ENCODE results near the gene ZFR2. TPM values are rescaled to one million over a fixed set of nuclear protein-coding genes. Genes with fewer than 3 reads are reported as not detected.

ZFR2 gene
- total and polyA plus RNA-seq, 2 of the 8 experiments (the other 6 are each of a cell fraction or from before 2014, with no cell fraction given), result 14.5 to 28.4 TPM

DNA sequence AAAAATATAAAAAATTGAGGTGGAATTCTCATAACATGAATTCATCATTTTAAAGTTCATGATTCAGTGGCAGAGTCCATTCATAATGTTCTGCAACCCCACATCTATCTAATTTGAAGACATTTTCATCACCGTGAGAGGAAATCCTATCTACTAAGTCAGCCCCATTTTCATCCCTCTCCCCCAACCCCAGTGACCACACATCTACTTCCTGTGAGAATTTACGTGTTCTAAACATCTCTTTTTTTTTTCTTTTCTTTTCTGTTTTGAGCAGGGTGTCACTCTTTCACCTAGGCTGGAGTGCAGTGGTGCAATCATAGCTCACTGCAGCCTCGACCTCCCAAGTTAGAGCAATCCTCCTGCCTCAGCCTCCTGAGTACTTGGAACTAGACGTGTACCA is 29.1 kb upstream of the ZFR2 start:
- H2BK15ac ChIP-seq (ENCODE audit: low read length), result no peak overlapping the region
- TF ChIP-seq KDM5A (IDR thresholded peaks at IDR 0.05; ENCODE audit: low read length) (no peak), EGR1 (IDR thresholded peaks at IDR 0.05; ENCODE audit: borderline replicate concordance, low read depth, low read length) (no peak)
- no peak overlapping the region for H3K4ac ChIP-seq (replicated peaks; ENCODE audit: insufficient read length, low read depth, low read length)
- no peak overlapping the region for H4K8ac ChIP-seq (ENCODE audit: extremely low read depth, insufficient read depth, low read length)
- WGBS, 2 experiments (ENCODE audit: extremely low coverage in 1 of 2, insufficient coverage in 1 of 2, insufficient read length in 1 of 2, insufficient replicate concordance in 2 of 2, low coverage in 1 of 2, low lambda C conversion rate in 2 of 2, missing lambda C conversion rate in 1 of 2), result 90% methylated on average over 4 of the region's 4 CpGs; no CpG with 5 or more reads in 1 of the 2 experiments
- no peaks in the 10 kb centered on the region for H3K79me2 ChIP-seq (ENCODE audit: control insufficient read depth in 1 of 2, insufficient read depth in 2 of 2, low read length in 2 of 2)
- no peak overlapping the region for H4K91ac ChIP-seq (replicated peaks; ENCODE audit: insufficient read length, low read length)
- H2AFZ ChIP-seq (ENCODE audit: low read length), result no peak overlapping the region
- H3K14ac ChIP-seq (ENCODE audit: insufficient read length), result no peak overlapping the region
- H2BK5ac ChIP-seq (ENCODE audit: low read depth, low read length), result no peak overlapping the region
- H4K5ac ChIP-seq (ENCODE audit: insufficient read length, low read depth, low read length), result no peak overlapping the region
- no peak overlapping the region for H3K4me3 ChIP-seq (ENCODE audit: extremely low read depth in 1 of 4, insufficient read depth in 2 of 4, low read depth in 3 of 4, low read length in 4 of 4)
- DNase-seq (ENCODE audit: low read depth in 1 of 2, low spot score in 2 of 2), result no peak
- no peak overlapping the region for H2BK20ac ChIP-seq (ENCODE audit: low read length)
- H3K23me2 ChIP-seq (ENCODE audit: low read depth, low read length), result no peaks in the 10 kb centered on the region
- no peak overlapping the region for H3K23ac ChIP-seq (ENCODE audit: insufficient read length)
- ChIA-PET POLR2A (ENCODE audit: partially characterized antibody) (no interaction called here), CTCF (ENCODE audit: partially characterized antibody) (interaction anchor here (0.7 kb wide), 1 partner anchor 10 kb away, joined by 3 read pairs; no protein-coding TSS in a partner anchor)
- no peaks in the 10 kb centered on the region for H4K20me1 ChIP-seq (replicated peaks in 1 of 2; ENCODE audit: control insufficient read depth in 1 of 2, insufficient read depth in 2 of 2, low read length in 2 of 2)
- peaks cover 7% of the 10 kb centered on the region in 2 experiments; a peak in 3 of 4 replicates for H3K9me3 ChIP-seq (ENCODE audit: insufficient read depth in 2 of 2, low read depth in 1 of 2, low read length in 1 of 2)
- no peak overlapping the region for H3K4me2 ChIP-seq (ENCODE audit: insufficient read depth in 1 of 2, low read depth in 2 of 2, low read length in 2 of 2)
- no peak overlapping the region for H3K27ac ChIP-seq (ENCODE audit: low read depth, low read length)
- no peak overlapping the region for H2BK120ac ChIP-seq (replicated peaks; ENCODE audit: low read depth, low read length)
- H3K56ac ChIP-seq (replicated peaks; ENCODE audit: insufficient read length, low read depth, low read length), result no peak overlapping the region
- H3K27me3 ChIP-seq (replicated peaks in 1 of 4; ENCODE audit: control insufficient read depth in 3 of 4, extremely low read depth in 1 of 4, insufficient read depth in 3 of 4, low read length in 3 of 4), result no peaks in the 10 kb centered on the region
- no peaks in the 10 kb centered on the region for H3K4me1 ChIP-seq (replicated peaks in 1 of 4; ENCODE audit: control insufficient read depth in 3 of 4, insufficient read depth in 4 of 4, low read length in 3 of 4)
- no peak overlapping the region for H3K9ac ChIP-seq (replicated peaks in 1 of 4; ENCODE audit: extremely low read depth in 1 of 4, low read depth in 3 of 4, low read length in 3 of 4)
- peaks cover 3 to 14% (median 9%) of the 10 kb centered on the region in 4 experiments; a peak in 7 of 8 replicates for H3K36me3 ChIP-seq (ENCODE audit: control insufficient read depth in 2 of 4, insufficient read depth in 4 of 4, low read length in 3 of 4)
- FAIRE-seq, result no peak
- H2BK12ac ChIP-seq (ENCODE audit: low read depth, low read length), result no peak overlapping the region
- H3K18ac ChIP-seq (ENCODE audit: extremely low read depth, low read length), result no peak overlapping the region
- H2AK5ac ChIP-seq (ENCODE audit: low read depth, low read length), result no peak overlapping the region
- 0 out of 2 replicates have a peak, but pooled peaks cover 2% of the 10 kb centered on the region for H3K79me1 ChIP-seq (ENCODE audit: low read depth, low read length)

All from H1 (cell line).